WI38 (cell line): ENCODE measurements around the gene IMPACT.

ENCODE experiments used
- H3K4me3 ChIP-seq: 2 replicates; pipeline ENCODE4 v1.5.1; 2011; ENCODE audit warnings: low read depth, mild to moderate bottlenecking, control low read depth, low read length
- CTCF ChIP-seq: IDR thresholded peaks from 2 replicates; pipeline ENCODE4 v1.5.1; 2012; ENCODE audit warnings: low read depth, mild to moderate bottlenecking, control low read depth, low read length

The IMPACT gene

GRCh38 chr18:24443870-24444269, 17.4 kb downstream of the IMPACT start:
- H3K4me3 ChIP-seq, result no peak overlapping the region
- TF ChIP-seq CTCF, result no peak

GRCh38 chr18:24446453-24446852, 20.0 kb downstream of the IMPACT start:
- TF ChIP-seq CTCF, result no peak
- no peak overlapping the region for H3K4me3 ChIP-seq

- no peak for TF ChIP-seq CTCF
- H3K4me3 ChIP-seq, result no peak overlapping the region
These were observed 20.6 kb downstream of the IMPACT start for GRCh38 chr18:24446953-24447538.

- TF ChIP-seq CTCF, result no peak
These were observed 21.5 kb downstream of the IMPACT start for GRCh38 chr18:24447961-24448360.

GRCh38 chr18:24456549-24456948, 30.1 kb downstream of the IMPACT start:
- no peak overlapping the region for H3K4me3 ChIP-seq
- TF ChIP-seq CTCF, result no peak

More at GRCh38 chr18:24447961-24448360, 21.5 kb downstream of the IMPACT start:
- no peak overlapping the region for H3K4me3 ChIP-seq

GRCh38 chr18:24459772-24460171, 33.3 kb downstream of the IMPACT start:
- no peak for TF ChIP-seq CTCF
- no peak overlapping the region for H3K4me3 ChIP-seq

- H3K4me3 ChIP-seq, result no peak within 1 kb of the TSS
These were observed 33.9 kb downstream of the IMPACT start, which contains the start of gene HRH4 for GRCh38 chr18:24460388-24460787. Gene HRH4 (plus strand): TSS chr18:24460637. CDS start chr18:24460729, 92 bp downstream.

More at GRCh38 chr18:24460388-24460787, 33.9 kb downstream of the IMPACT start, which contains the start of gene HRH4:
- TF ChIP-seq CTCF, result no peak
